Prostate gland (tissue), 2 donors: ENCODE results near the gene ARMC12.

ENCODE experiments used
- CTCF ChIP-seq, 4 experiments: fragments of 200-600 bp in 2 of 4; fragments of 450-650 bp in 2 of 4; sonication (generic) in 2 of 4; IDR thresholded peaks; 1 replicate in 3 of 4; 2 replicates in 1 of 4; pipeline ENCODE4 v1.5.1; 2016 to 2019; ENCODE audit warnings: antibody characterized with exemption in 4 of 4, mild to moderate bottlenecking in 2 of 4, moderate library complexity in 2 of 4
- POLR2A ChIP-seq: fragments of 450-650 bp; IDR thresholded peaks from one replicate; pipeline ENCODE4 v1.6.1; 2016; ENCODE audit warnings: antibody characterized with exemption, mild to moderate bottlenecking
- POLR2AphosphoS5 ChIP-seq: sonication (generic); formaldehyde crosslinking; IDR thresholded peaks from one replicate; pipeline ENCODE4 v1.6.1; 2017; ENCODE audit warnings: antibody characterized with exemption

GRCh38 chr6:35729722-35730121 is 7.1 kb upstream of the ARMC12 start:
- TF ChIP-seq POLR2A = peak; percentile 7
- TF ChIP-seq CTCF (IDR thresholded peaks at IDR 0.05) = no peak
- peak; percentile 39 for TF ChIP-seq POLR2AphosphoS5
